HepG2 (cell line): ENCODE data around the gene PCLO. TPM values are rescaled to one million over a fixed set of nuclear protein-coding genes. Genes with fewer than 3 reads are reported as not detected.

Experiments
- ATAC-seq: fragments of 200-7000 bp; cut with Tn5 transposase; 3 replicates; pipeline ENCODE4 v1.9.1; 2020; ENCODE audit warnings: mild to moderate bottlenecking, moderate library complexity
- BruUV-seq: library from RNA; stranded (reverse); fragments of 400-500 nt; replicated peaks from 2 replicates; lab custom pipeline; 2021; lab: Mats Ljungman, UMichigan
- CTCF ChIA-PET: fragments of 300-600 bp; formaldehyde crosslinking; extraction: SDS; loops from one replicate; lab custom pipeline; 2021; ENCODE audit warnings: low total read pairs, inconsistent platforms, low intra/inter-chr PET ratio; lab: Yijun Ruan, JAX
- POLR2A ChIA-PET: fragments of 350-600 bp; sonication (Branson Sonifier 250); formaldehyde crosslinking; loops from one replicate; lab custom pipeline; 2020; ENCODE audit warnings: antibody characterized with exemption, inconsistent platforms; lab: Yijun Ruan, JAX
- DNase-seq: peaks from one replicate; pipeline ENCODE4 v3.0.0-alpha.2; 2015; ENCODE audit warnings: low spot score
- FAIRE-seq: peaks from 3 replicates; lab custom pipeline; 2011; peaks lifted over from hg19 to GRCh38; lab: Jason Lieb, UNC
- H2AFZ ChIP-seq: one replicate; pipeline ENCODE4 v1.6.1; 2011; ENCODE audit warnings: low read length, inconsistent platforms
- H3K27ac ChIP-seq: fragments of 300-600 bp; 3 replicates; pipeline ENCODE4 v1.8.0; 2011; ENCODE audit warnings: mixed run types, mild to moderate bottlenecking, mixed read lengths, low read length, inconsistent platforms; ENCODE audit not compliant: insufficient read depth; ENCODE audit errors: extremely low read length
- H3K27me3 ChIP-seq, 2 experiments: fragments of 200-600 bp in 1 of 2; 2 replicates in 1 of 2; 3 replicates in 1 of 2; pipeline versions ENCODE4 v1.6.0 to v1.8.0; 2011; ENCODE audit warnings: low read length in 2 of 2, mild to moderate bottlenecking in 2 of 2, moderate library complexity in 2 of 2, inconsistent platforms in 1 of 2; ENCODE audit not compliant: insufficient read depth in 2 of 2, control insufficient read depth in 1 of 2
- H3K36me3 ChIP-seq, 2 experiments: fragments of 200-600 bp in 1 of 2; replicated peaks in 1 of 2; 2 replicates in 1 of 2; 3 replicates in 1 of 2; pipeline versions ENCODE4 v1.5.1 to v1.8.0; 2011; ENCODE audit warnings: low read length in 2 of 2, inconsistent platforms in 1 of 2; ENCODE audit not compliant: insufficient read depth in 2 of 2, control insufficient read depth in 1 of 2
- H3K4me1 ChIP-seq: 2 replicates; pipeline ENCODE4 v1.5.1; 2012; ENCODE audit warnings: low read length, inconsistent platforms; ENCODE audit not compliant: insufficient read depth
- H3K4me2 ChIP-seq: 2 replicates; pipeline ENCODE4 v1.6.0; 2011; ENCODE audit warnings: low read depth, low read length, inconsistent platforms
- H3K4me3 ChIP-seq, 3 experiments: fragments of 200-600 bp in 1 of 3; sonication (generic), shearing (Covaris generic) in 1 of 3; replicated peaks in 1 of 3; 2 replicates each; pipeline ENCODE4 v1.5.1; 2011 to 2016; ENCODE audit warnings: low read length in 3 of 3, inconsistent platforms in 2 of 3, low read depth in 2 of 3, mild to moderate bottlenecking in 2 of 3, control low read depth in 1 of 3, mixed read lengths in 1 of 3; ENCODE audit not compliant: insufficient read depth in 1 of 3
- H3K79me2 ChIP-seq: one replicate; pipeline ENCODE4 v1.6.1; 2011; ENCODE audit warnings: low read length, inconsistent platforms; ENCODE audit not compliant: insufficient read depth
- H3K9ac ChIP-seq: 2 replicates; pipeline ENCODE4 v1.6.0; 2011; ENCODE audit warnings: mild to moderate bottlenecking, low read depth, low read length, inconsistent platforms; ENCODE audit not compliant: insufficient read depth
- H3K9me3 ChIP-seq: 2 replicates; pipeline ENCODE4 v1.5.1; 2012; ENCODE audit warnings: mild to moderate bottlenecking, low read length
- H4K20me1 ChIP-seq: 2 replicates; pipeline ENCODE4 v1.6.0; 2011; ENCODE audit warnings: inconsistent platforms, mild to moderate bottlenecking, low read length, moderate library complexity; ENCODE audit not compliant: insufficient read depth
- CCDC6 ChIP-seq: sonication (generic); formaldehyde crosslinking; IDR thresholded peaks from 2 replicates; pipeline ENCODE4 v1.8.1; 2022; ENCODE audit warnings: mild to moderate bottlenecking, missing genetic modification reagents, moderate library complexity
- ERF ChIP-seq: IDR thresholded peaks from 2 replicates; pipeline ENCODE4 v1.6.1; 2018; ENCODE audit warnings: missing biosample characterization, missing genetic modification reagents
- FOXJ3 ChIP-seq: sonication (generic); formaldehyde crosslinking; IDR thresholded peaks from 2 replicates; pipeline ENCODE4 v1.4.0; 2020; ENCODE audit warnings: missing genetic modification reagents, mild to moderate bottlenecking, borderline replicate concordance
- MBD4 ChIP-seq: IDR thresholded peaks from 2 replicates; pipeline ENCODE4 v1.6.1; 2012; ENCODE audit warnings: low read length, inconsistent platforms, borderline replicate concordance
- NCOA2 ChIP-seq: sonication (generic); formaldehyde crosslinking; IDR thresholded peaks from 2 replicates; pipeline ENCODE4 v1.8.0; 2022; ENCODE audit warnings: inconsistent platforms
- NR2C2 ChIP-seq: sonication (generic); formaldehyde crosslinking; IDR thresholded peaks from 2 replicates; pipeline ENCODE4 v1.4.0; 2020; ENCODE audit warnings: missing genetic modification reagents, mild to moderate bottlenecking, moderate library complexity, borderline replicate concordance
- NR2F6 ChIP-seq, 2 experiments: IDR thresholded peaks; 2 replicates each; pipeline ENCODE4 v1.6.1; 2016; ENCODE audit warnings: antibody characterized with exemption in 1 of 2, mild to moderate bottlenecking in 1 of 2
- SALL2 ChIP-seq: sonication (generic); formaldehyde crosslinking; IDR thresholded peaks from 2 replicates; pipeline ENCODE4 v1.8.1; 2023; ENCODE audit warnings: mild to moderate bottlenecking, missing genetic modification reagents, inconsistent platforms
- SKI ChIP-seq: fragments of 450-650 bp; IDR thresholded peaks from one replicate; pipeline ENCODE4 v1.6.1; 2018; ENCODE audit warnings: mild to moderate bottlenecking; ENCODE audit not compliant: partially characterized antibody
- SMARCC2 ChIP-seq: fragments of 450-650 bp; IDR thresholded peaks from 2 replicates; pipeline ENCODE4 v1.6.1; 2017; ENCODE audit warnings: antibody characterized with exemption, mild to moderate bottlenecking
- SNAI1 ChIP-seq: sonication (generic); formaldehyde crosslinking; IDR thresholded peaks from 2 replicates; pipeline ENCODE4 v1.5.0; 2020; ENCODE audit warnings: mild to moderate bottlenecking, missing genetic modification reagents, borderline replicate concordance
- TBP ChIP-seq: sonication (generic); formaldehyde crosslinking; IDR thresholded peaks from 2 replicates; pipeline ENCODE4 v1.5.0; 2020; ENCODE audit warnings: missing genetic modification reagents
- THRA ChIP-seq: sonication (generic); formaldehyde crosslinking; IDR thresholded peaks from 2 replicates; pipeline ENCODE4 v1.4.0; 2020; ENCODE audit warnings: missing genetic modification reagents, borderline replicate concordance
- TRAFD1 ChIP-seq: sonication (generic); formaldehyde crosslinking; IDR thresholded peaks from 2 replicates; pipeline ENCODE4 v1.5.1; 2020; ENCODE audit warnings: missing genetic modification reagents, mild to moderate bottlenecking, borderline replicate concordance
- ZNF496 ChIP-seq: sonication (generic); formaldehyde crosslinking; IDR thresholded peaks from 2 replicates; pipeline ENCODE4 v1.8.1; 2023; ENCODE audit warnings: mild to moderate bottlenecking, moderate library complexity, missing genetic modification reagents; ENCODE audit not compliant: insufficient replicate concordance
- ZNF570 ChIP-seq: sonication (generic); formaldehyde crosslinking; IDR thresholded peaks from 2 replicates; pipeline ENCODE4 v1.4.0; 2020; ENCODE audit warnings: mild to moderate bottlenecking, missing genetic modification reagents, borderline replicate concordance
- ZSCAN5A ChIP-seq: sonication (generic); formaldehyde crosslinking; IDR thresholded peaks from 2 replicates; pipeline ENCODE4 v1.8.0; 2022; ENCODE audit warnings: mild to moderate bottlenecking, missing genetic modification reagents, borderline replicate concordance
- WGBS: methylation state at CpG from one replicate; pipeline ENCODE4 v1.1.6; 2017; ENCODE audit warnings: low lambda C conversion rate; 5-methylcytosine and 5-hydroxymethylcytosine counted together
- in situ Hi-C: cut with HindIII; loops from 2 replicates; pipeline ENCODE4 v1.10.0; 2017; ENCODE audit warnings: low pct_unique_long_range_greater_than_20kb; ENCODE audit not compliant: extremely low pct_ligation_motif_present
- intact Hi-C: fragments of 100-400 bp; cut with micrococcal nuclease; formaldehyde crosslinking; loops from one replicate; pipeline ENCODE4 v1.10.0; 2022; ENCODE audit not compliant: unreplicated experiment
- polyA plus RNA-seq, 8 experiments: library from polyadenylated mRNA; depleted of rRNA in 3 of 8; stranded (reverse) in 7 of 8; unstranded in 1 of 8; fragments of >200 nt; fragmentation: Illumina TruSeq in 4 of 8; extraction: Trizol in 4 of 8; gene quantifications; 2 replicates each; pipeline versions ENCODE4 v1.2.1 to v1.2.3, GENCODE V29; 2011 to 2016; ENCODE audit warnings: low read depth in 4 of 8, missing spikeins in 1 of 8, mixed read lengths in 1 of 8; ENCODE audit not compliant: insufficient read depth in 1 of 8
- total RNA-seq, 5 experiments: library from RNA; depleted of rRNA; stranded (reverse); fragments of >200 nt; fragmentation: Illumina TruSeq; extraction: Trizol; gene quantifications; 2 replicates each; pipeline ENCODE4 v1.2.3, GENCODE V29; 2016; ENCODE audit warnings: low read depth in 1 of 5

The PCLO gene
- total and polyA plus RNA-seq, 2 of the 13 experiments (the other 11 are each of a cell fraction or from before 2014, with no cell fraction given), result 0.07 to 0.29 TPM

GRCh38 chr7:82839555-82839954 is 323.1 kb downstream of the PCLO start:
- in situ Hi-C loops, result no loop called here
- H3K4me1 ChIP-seq, result no peaks in the 10 kb centered on the region
- no peak overlapping the region for H3K4me2 ChIP-seq
- no peak for FAIRE-seq
- CTCF ChIA-PET, result no interaction called here
- 2% methylated on average over 4 of the region's 4 CpGs for WGBS
- no peak for ATAC-seq
- H3K4me3 ChIP-seq, result no peak overlapping the region
- BruUV-seq, result no TSS peak
- no peaks in the 10 kb centered on the region for H3K9me3 ChIP-seq
- no peaks in the 10 kb centered on the region for H3K36me3 ChIP-seq
- TF ChIP-seq THRA (no peak), SNAI1 (CRISPR knock-in tag) (no peak), MBD4 (no peak), FOXJ3 (CRISPR knock-in tag) (no peak), ZNF570 (CRISPR knock-in tag) (no peak), TRAFD1 (CRISPR knock-in tag) (no peak), ZSCAN5A (CRISPR knock-in tag) (no peak), TBP (no peak), SALL2 (no peak), ZNF496 (CRISPR knock-in tag) (no peak), SKI (no peak), CCDC6 (CRISPR knock-in tag) (no peak), ERF (CRISPR knock-in tag) (no peak), NR2F6 (IDR thresholded peaks at IDR 0.05) (no peak), NR2F6 (CRISPR knock-in tag; IDR thresholded peaks at IDR 0.05) (no peak), NR2C2 (CRISPR knock-in tag) (no peak), SMARCC2 (no peak), NCOA2 (CRISPR knock-in tag) (no peak)
- TF ChIP-seq, all 625 proteins: peak for 0
- no peaks in the 10 kb centered on the region for H3K27me3 ChIP-seq
- no peaks in the 10 kb centered on the region for H3K79me2 ChIP-seq
- H3K9ac ChIP-seq, result no peak overlapping the region
- H4K20me1 ChIP-seq, result no peaks in the 10 kb centered on the region
- no peak for DNase-seq
- POLR2A ChIA-PET, result no interaction called here
- intact Hi-C loops, result no loop called here
- H2AFZ ChIP-seq, result no peak overlapping the region
- H3K27ac ChIP-seq, result no peak overlapping the region
